HCT116 (cell line): ENCODE data around the gene DMRT3. TPM values are rescaled to one million over a fixed set of nuclear protein-coding genes. Genes with fewer than 3 reads are reported as not detected.

Experiments used
- ATAC-seq: fragments of 200-7000 bp; cut with Tn5 transposase; 2 replicates; pipeline ENCODE4 v1.9.1; 2020; ENCODE audit warnings: mild to moderate bottlenecking, moderate library complexity
- Bru-seq: library from RNA; stranded (reverse); fragments of 400-500 nt; gene quantifications from one replicate; lab custom pipeline; 2021; lab: Mats Ljungman, UMichigan
- BruChase-seq, 2 experiments: library from RNA; stranded (reverse); fragments of 400-500 nt; gene quantifications; one replicate each; lab custom pipeline; 2021; lab: Mats Ljungman, UMichigan
- BruUV-seq: library from RNA; stranded (reverse); fragments of 400-500 nt; replicated peaks from 2 replicates; lab custom pipeline; 2021; lab: Mats Ljungman, UMichigan
- CTCF ChIA-PET: fragments of 300-600 bp; sonication (Branson Sonifier 250); formaldehyde crosslinking; loops from one replicate; lab custom pipeline; 2021; ENCODE audit warnings: antibody characterized with exemption; lab: Charles Lee
- POLR2A ChIA-PET: fragments of 300-600, 350-600 bp; sonication (Branson Sonifier 250); formaldehyde crosslinking; loops from one replicate; lab custom pipeline; 2021; ENCODE audit warnings: antibody characterized with exemption; lab: Charles Lee
- RAD21 ChIA-PET, 2 experiments: fragments of 300-600 bp; sonication (Branson Sonifier 250); formaldehyde crosslinking; loops; one replicate each; lab custom pipeline; 2023; ENCODE audit warnings: low total read pairs in 2 of 2; ENCODE audit not compliant: uncharacterized antibody in 2 of 2, unreplicated experiment in 2 of 2, low non-redundant PET in 1 of 2; lab: Charles Lee
- DNase-seq: peaks from one replicate; pipeline ENCODE4 v3.0.0-alpha.2; 2010; ENCODE audit warnings: low read depth, low spot score
- H2AFZ ChIP-seq: fragments of 200-600 bp; shearing (Covaris generic), sonication (generic); 2 replicates; pipeline ENCODE4 v1.6.1; 2017; ENCODE audit warnings: low read depth, mixed run types, mixed read lengths, antibody characterized with exemption, low read length; ENCODE audit not compliant: poor library complexity, severe bottlenecking
- H3K27ac ChIP-seq: 2 replicates; pipeline ENCODE4 v1.5.1; 2012; ENCODE audit warnings: low read depth, low read length
- H3K27me3 ChIP-seq: fragments of 200-600 bp; sonication (generic); 2 replicates; pipeline ENCODE4 v1.6.1; 2016; ENCODE audit warnings: mixed run types, low read length, mixed read lengths; ENCODE audit not compliant: insufficient read depth
- H3K36me3 ChIP-seq, 2 experiments: fragments of 200-500 bp in 1 of 2; fragments of 200-600 bp in 1 of 2; sonication (Bioruptor generic) in 1 of 2; sonication (generic) in 1 of 2; 2 replicates each; pipeline versions ENCODE4 v1.5.1 to v1.6.1; 2014 to 2016; ENCODE audit warnings: low read length in 2 of 2, inconsistent platforms in 1 of 2, mixed read lengths in 1 of 2, mixed run types in 1 of 2; ENCODE audit not compliant: insufficient read depth in 2 of 2, control insufficient read depth in 1 of 2
- H3K4me1 ChIP-seq, 2 experiments: fragments of 200-600 bp in 1 of 2; sonication (generic) in 1 of 2; 2 replicates each; pipeline versions ENCODE4 v1.5.1 to v1.6.1; 2012 to 2017; ENCODE audit warnings: low read length in 2 of 2, inconsistent platforms in 1 of 2, mild to moderate bottlenecking in 1 of 2, mixed read lengths in 1 of 2, mixed run types in 1 of 2, moderate library complexity in 1 of 2; ENCODE audit not compliant: insufficient read depth in 2 of 2, control insufficient read depth in 1 of 2
- H3K4me2 ChIP-seq: fragments of 200-600 bp; sonication (generic); 2 replicates; pipeline ENCODE4 v1.6.1; 2017; ENCODE audit warnings: mixed run types, low read length, mixed read lengths
- H3K4me3 ChIP-seq, 2 experiments: fragments of 200-600 bp in 1 of 2; sonication (generic) in 1 of 2; replicated peaks in 1 of 2; 2 replicates each; pipeline ENCODE4 v1.5.1; 2011 to 2016; ENCODE audit warnings: low read length in 2 of 2, control low read depth in 1 of 2, low read depth in 1 of 2, mild to moderate bottlenecking in 1 of 2, mixed read lengths in 1 of 2, mixed run types in 1 of 2
- H3K79me2 ChIP-seq: fragments of 200-600 bp; sonication (generic); 2 replicates; pipeline ENCODE4 v1.6.1; 2017; ENCODE audit warnings: mild to moderate bottlenecking, mixed run types, low read length, moderate library complexity, mixed read lengths; ENCODE audit not compliant: insufficient read depth
- H3K9ac ChIP-seq: fragments of 200-600 bp; sonication (generic); 2 replicates; pipeline ENCODE4 v1.6.1; 2016; ENCODE audit warnings: low read length, mixed read lengths
- H3K9me2 ChIP-seq: fragments of 200-600 bp; sonication (generic), shearing (Covaris generic); 2 replicates; pipeline ENCODE4 v1.6.1; 2017; ENCODE audit warnings: mixed run types, mild to moderate bottlenecking, moderate library complexity; ENCODE audit not compliant: insufficient read depth
- H3K9me3 ChIP-seq, 2 experiments: fragments of 200-500 bp in 1 of 2; fragments of 200-600 bp in 1 of 2; sonication (Bioruptor generic) in 1 of 2; sonication (generic) in 1 of 2; 2 replicates each; pipeline ENCODE4 v1.6.1; 2014 to 2017; ENCODE audit warnings: low read length in 2 of 2, mixed read lengths in 2 of 2, inconsistent platforms in 1 of 2, low read depth in 1 of 2, mild to moderate bottlenecking in 1 of 2, mixed run types in 1 of 2, moderate library complexity in 1 of 2; ENCODE audit not compliant: control insufficient read depth in 1 of 2, insufficient read depth in 1 of 2
- H4K20me1 ChIP-seq: fragments of 200-600 bp; sonication (generic), shearing (Covaris generic); 2 replicates; pipeline ENCODE4 v1.6.1; 2017; ENCODE audit warnings: mixed run types, mild to moderate bottlenecking, moderate library complexity; ENCODE audit not compliant: insufficient read depth
- CBX3 ChIP-seq: IDR thresholded peaks from 2 replicates; pipeline ENCODE4 v1.6.1; 2012; ENCODE audit warnings: low read depth
- CEBPB ChIP-seq: IDR thresholded peaks from 2 replicates; pipeline ENCODE4 v1.6.1; 2012; ENCODE audit warnings: low read depth
- ELF1 ChIP-seq: IDR thresholded peaks from 2 replicates; pipeline ENCODE4 v1.6.1; 2012; ENCODE audit warnings: low read depth, borderline replicate concordance
- EZH2phosphoT487 ChIP-seq: fragments of 200-600 bp; IDR thresholded peaks from 2 replicates; pipeline ENCODE4 v1.6.1; 2018; ENCODE audit warnings: antibody characterized with exemption, borderline replicate concordance
- POLR2A ChIP-seq: IDR thresholded peaks from 2 replicates; pipeline ENCODE4 v1.7.0; 2011; ENCODE audit warnings: borderline replicate concordance; ENCODE audit not compliant: insufficient read depth, insufficient read length; ENCODE audit errors: extremely low read depth
- SIN3A ChIP-seq: IDR thresholded peaks from 2 replicates; pipeline ENCODE4 v1.6.1; 2012; ENCODE audit warnings: low read depth
- SP1 ChIP-seq: IDR thresholded peaks from 2 replicates; pipeline ENCODE4 v1.6.1; 2012; ENCODE audit warnings: low read depth
- SRF ChIP-seq: IDR thresholded peaks from 2 replicates; pipeline ENCODE4 v1.6.1; 2012; ENCODE audit warnings: low read depth
- TCF7L2 ChIP-seq: IDR thresholded peaks from 2 replicates; pipeline ENCODE4 v1.7.0; 2011; ENCODE audit warnings: borderline replicate concordance, inconsistent platforms; ENCODE audit not compliant: insufficient read depth, insufficient read length; ENCODE audit errors: extremely low read depth
- ZFX ChIP-seq: fragments of 450-650 bp; IDR thresholded peaks from 2 replicates; pipeline ENCODE4 v1.6.1; 2017
- ZNF274 ChIP-seq: fragments of 200-500 bp; sonication (Bioruptor generic); IDR thresholded peaks from 2 replicates; pipeline ENCODE4 v1.6.1; 2014; ENCODE audit warnings: mild to moderate bottlenecking, low read depth, low read length, inconsistent platforms
- intact Hi-C: fragments of 100-400 bp; cut with micrococcal nuclease; formaldehyde crosslinking; loops from 2 replicates; pipeline ENCODE4 v1.10.0; 2022
- long read RNA-seq: library from polyadenylated mRNA; unstranded; transcript quantifications from one replicate; pipeline ENCODE4 v2.0.0, GENCODE V29; 2021; ENCODE audit not compliant: unreplicated experiment
- polyA plus RNA-seq: library from polyadenylated mRNA; unstranded; fragments of >200 nt; gene quantifications from 2 replicates; pipeline ENCODE4 v1.2.1, GENCODE V29; 2012; ENCODE audit warnings: missing spikeins
- total RNA-seq: library from RNA; stranded (reverse); gene quantifications from one replicate; pipeline ENCODE4 v1.2.1, GENCODE V29; 2021; ENCODE audit not compliant: unreplicated experiment
- TF ChIP-seq, protein P1 (sequence below): IDR thresholded peaks from 2 replicates; pipeline ENCODE4 v1.6.1; 2012
- TF ChIP-seq, protein P2 (sequence below): IDR thresholded peaks from 2 replicates; pipeline ENCODE4 v1.6.1; 2012; ENCODE audit warnings: low read depth
- TF ChIP-seq, protein P3 (sequence below), 3 experiments: fragments of 200-600 bp in 1 of 3; sonication (generic) in 1 of 3; IDR thresholded peaks in 2 of 3; conservative IDR thresholded peaks in 1 of 3; 2 replicates each; pipeline ENCODE4 v1.5.1; 2012 to 2017; ENCODE audit warnings: low read depth in 2 of 3, low read length in 2 of 3, antibody characterized with exemption in 1 of 3, borderline replicate concordance in 1 of 3, control low read depth in 1 of 3, mild to moderate bottlenecking in 1 of 3, mixed read lengths in 1 of 3, mixed run types in 1 of 3, moderate library complexity in 1 of 3; ENCODE audit not compliant: insufficient read depth in 1 of 3
- TF ChIP-seq, protein P4 (sequence below): IDR thresholded peaks from 2 replicates; pipeline ENCODE4 v1.6.1; 2011; ENCODE audit warnings: mild to moderate bottlenecking, low read length, moderate library complexity; ENCODE audit not compliant: insufficient replicate concordance; ENCODE audit errors: extremely low read depth
- TF ChIP-seq, protein P5 (sequence below): IDR thresholded peaks from 2 replicates; pipeline ENCODE4 v1.6.1; 2012

DMRT3 gene, protein sequence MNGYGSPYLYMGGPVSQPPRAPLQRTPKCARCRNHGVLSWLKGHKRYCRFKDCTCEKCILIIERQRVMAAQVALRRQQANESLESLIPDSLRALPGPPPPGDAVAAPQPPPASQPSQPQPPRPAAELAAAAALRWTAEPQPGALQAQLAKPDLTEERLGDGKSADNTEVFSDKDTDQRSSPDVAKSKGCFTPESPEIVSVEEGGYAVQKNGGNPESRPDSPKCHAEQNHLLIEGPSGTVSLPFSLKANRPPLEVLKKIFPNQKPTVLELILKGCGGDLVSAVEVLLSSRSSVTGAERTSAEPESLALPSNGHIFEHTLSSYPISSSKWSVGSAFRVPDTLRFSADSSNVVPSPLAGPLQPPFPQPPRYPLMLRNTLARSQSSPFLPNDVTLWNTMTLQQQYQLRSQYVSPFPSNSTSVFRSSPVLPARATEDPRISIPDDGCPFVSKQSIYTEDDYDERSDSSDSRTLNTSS
- not detected for total RNA-seq
- 0.04 TPM in 1 of 2 replicates, not detected in the other for polyA plus RNA-seq
- not detected for Bru-seq, nascent RNA
- BruChase-seq, experiment 1, labeled RNA remaining after a 6-hour chase: not detected
- not detected for BruChase-seq, experiment 2, labeled RNA remaining after a 2-hour chase
- long read RNA-seq: 0 reads

DNA sequence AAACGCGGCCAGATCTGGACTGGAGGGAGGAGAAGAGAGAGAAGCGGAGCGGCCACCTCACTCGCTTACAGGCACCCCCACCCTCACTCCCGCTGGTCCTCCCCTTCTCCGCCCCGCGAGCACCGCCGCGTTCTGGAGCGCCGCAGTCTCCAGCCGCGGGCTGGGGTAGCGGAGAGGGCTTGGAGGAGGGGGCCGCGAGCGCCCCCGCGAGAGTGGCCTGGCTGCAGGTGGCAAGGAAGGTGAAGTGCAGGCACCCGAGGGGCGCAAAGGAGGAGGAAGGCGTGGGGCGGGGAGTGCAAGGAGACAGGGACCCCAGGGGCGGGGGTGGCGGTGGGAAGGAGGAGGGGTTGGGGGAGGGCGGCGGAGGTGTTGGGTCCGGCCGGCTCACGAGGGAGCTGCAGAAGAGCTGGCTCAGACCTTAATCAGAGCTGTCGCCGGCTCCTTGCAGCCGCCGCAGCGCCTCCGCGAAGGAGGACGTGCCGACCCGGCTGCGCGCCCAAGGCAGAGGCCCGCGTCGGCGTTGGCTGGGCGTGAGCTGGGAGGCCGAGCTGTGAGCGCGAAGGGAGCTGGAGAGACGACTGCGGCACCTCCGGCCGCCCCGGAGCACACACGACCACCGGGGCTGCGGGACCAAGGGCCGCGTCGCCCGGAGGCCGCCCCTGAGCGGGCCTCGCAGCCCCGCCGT lies at the start of gene DMRT3:
DMRT3 (plus strand) TSS at position 398 of the 685 bp plus-strand sequence. CDS start 347 bp downstream, outside the sequence.
- no peak within 1 kb of the TSS for H3K27ac ChIP-seq
- no peaks in the 10 kb centered on the region for H3K9me3 ChIP-seq
- H3K4me2 ChIP-seq: no peak within 1 kb of the TSS
- H3K9me2 ChIP-seq: no peaks in the 10 kb centered on the region
- ChIA-PET CTCF (no interaction called here), POLR2A (no interaction called here), RAD21 (no interaction called here)
- no peak within 1 kb of the TSS for H3K4me3 ChIP-seq
- no peak for DNase-seq
- no peaks in the 10 kb centered on the region for H3K36me3 ChIP-seq
- no peak within 1 kb of the TSS for H2AFZ ChIP-seq
- intact Hi-C loops: no loop called here
- no TSS peak for BruUV-seq
- H4K20me1 ChIP-seq: no peaks in the 10 kb centered on the region
- H3K4me1 ChIP-seq: no peaks in the 10 kb centered on the region
- no peaks in the 10 kb centered on the region; the same call in 1 of the 2 replicates for H3K27me3 ChIP-seq
- no peak within 1 kb of the TSS for H3K9ac ChIP-seq
- H3K79me2 ChIP-seq: no peaks in the 10 kb centered on the region
- no peak for ATAC-seq
- TF ChIP-seq CBX3 (no peak), POLR2A (no peak), ZNF274 (no peak), CEBPB (no peak), EZH2phosphoT487 (no peak), ELF1 (no peak), SP1 (no peak), TCF7L2 (no peak), SRF (no peak), ZFX (no peak), SIN3A (no peak)
- TF ChIP-seq, protein P1, sequence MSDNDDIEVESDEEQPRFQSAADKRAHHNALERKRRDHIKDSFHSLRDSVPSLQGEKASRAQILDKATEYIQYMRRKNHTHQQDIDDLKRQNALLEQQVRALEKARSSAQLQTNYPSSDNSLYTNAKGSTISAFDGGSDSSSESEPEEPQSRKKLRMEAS: no peak
- TF ChIP-seq, protein P2, sequence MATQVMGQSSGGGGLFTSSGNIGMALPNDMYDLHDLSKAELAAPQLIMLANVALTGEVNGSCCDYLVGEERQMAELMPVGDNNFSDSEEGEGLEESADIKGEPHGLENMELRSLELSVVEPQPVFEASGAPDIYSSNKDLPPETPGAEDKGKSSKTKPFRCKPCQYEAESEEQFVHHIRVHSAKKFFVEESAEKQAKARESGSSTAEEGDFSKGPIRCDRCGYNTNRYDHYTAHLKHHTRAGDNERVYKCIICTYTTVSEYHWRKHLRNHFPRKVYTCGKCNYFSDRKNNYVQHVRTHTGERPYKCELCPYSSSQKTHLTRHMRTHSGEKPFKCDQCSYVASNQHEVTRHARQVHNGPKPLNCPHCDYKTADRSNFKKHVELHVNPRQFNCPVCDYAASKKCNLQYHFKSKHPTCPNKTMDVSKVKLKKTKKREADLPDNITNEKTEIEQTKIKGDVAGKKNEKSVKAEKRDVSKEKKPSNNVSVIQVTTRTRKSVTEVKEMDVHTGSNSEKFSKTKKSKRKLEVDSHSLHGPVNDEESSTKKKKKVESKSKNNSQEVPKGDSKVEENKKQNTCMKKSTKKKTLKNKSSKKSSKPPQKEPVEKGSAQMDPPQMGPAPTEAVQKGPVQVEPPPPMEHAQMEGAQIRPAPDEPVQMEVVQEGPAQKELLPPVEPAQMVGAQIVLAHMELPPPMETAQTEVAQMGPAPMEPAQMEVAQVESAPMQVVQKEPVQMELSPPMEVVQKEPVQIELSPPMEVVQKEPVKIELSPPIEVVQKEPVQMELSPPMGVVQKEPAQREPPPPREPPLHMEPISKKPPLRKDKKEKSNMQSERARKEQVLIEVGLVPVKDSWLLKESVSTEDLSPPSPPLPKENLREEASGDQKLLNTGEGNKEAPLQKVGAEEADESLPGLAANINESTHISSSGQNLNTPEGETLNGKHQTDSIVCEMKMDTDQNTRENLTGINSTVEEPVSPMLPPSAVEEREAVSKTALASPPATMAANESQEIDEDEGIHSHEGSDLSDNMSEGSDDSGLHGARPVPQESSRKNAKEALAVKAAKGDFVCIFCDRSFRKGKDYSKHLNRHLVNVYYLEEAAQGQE: no peak
- TF ChIP-seq, protein P3, sequence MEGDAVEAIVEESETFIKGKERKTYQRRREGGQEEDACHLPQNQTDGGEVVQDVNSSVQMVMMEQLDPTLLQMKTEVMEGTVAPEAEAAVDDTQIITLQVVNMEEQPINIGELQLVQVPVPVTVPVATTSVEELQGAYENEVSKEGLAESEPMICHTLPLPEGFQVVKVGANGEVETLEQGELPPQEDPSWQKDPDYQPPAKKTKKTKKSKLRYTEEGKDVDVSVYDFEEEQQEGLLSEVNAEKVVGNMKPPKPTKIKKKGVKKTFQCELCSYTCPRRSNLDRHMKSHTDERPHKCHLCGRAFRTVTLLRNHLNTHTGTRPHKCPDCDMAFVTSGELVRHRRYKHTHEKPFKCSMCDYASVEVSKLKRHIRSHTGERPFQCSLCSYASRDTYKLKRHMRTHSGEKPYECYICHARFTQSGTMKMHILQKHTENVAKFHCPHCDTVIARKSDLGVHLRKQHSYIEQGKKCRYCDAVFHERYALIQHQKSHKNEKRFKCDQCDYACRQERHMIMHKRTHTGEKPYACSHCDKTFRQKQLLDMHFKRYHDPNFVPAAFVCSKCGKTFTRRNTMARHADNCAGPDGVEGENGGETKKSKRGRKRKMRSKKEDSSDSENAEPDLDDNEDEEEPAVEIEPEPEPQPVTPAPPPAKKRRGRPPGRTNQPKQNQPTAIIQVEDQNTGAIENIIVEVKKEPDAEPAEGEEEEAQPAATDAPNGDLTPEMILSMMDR (IDR thresholded peaks at IDR 0.05 in 2 of 3, conservative IDR thresholded peaks at IDR 0.05 in 1 of 3; ENCODE audit: borderline replicate concordance in 1 of 3, insufficient read depth in 1 of 3, low read depth in 2 of 3, low read length in 2 of 3): no peak
- TF ChIP-seq, protein P4, sequence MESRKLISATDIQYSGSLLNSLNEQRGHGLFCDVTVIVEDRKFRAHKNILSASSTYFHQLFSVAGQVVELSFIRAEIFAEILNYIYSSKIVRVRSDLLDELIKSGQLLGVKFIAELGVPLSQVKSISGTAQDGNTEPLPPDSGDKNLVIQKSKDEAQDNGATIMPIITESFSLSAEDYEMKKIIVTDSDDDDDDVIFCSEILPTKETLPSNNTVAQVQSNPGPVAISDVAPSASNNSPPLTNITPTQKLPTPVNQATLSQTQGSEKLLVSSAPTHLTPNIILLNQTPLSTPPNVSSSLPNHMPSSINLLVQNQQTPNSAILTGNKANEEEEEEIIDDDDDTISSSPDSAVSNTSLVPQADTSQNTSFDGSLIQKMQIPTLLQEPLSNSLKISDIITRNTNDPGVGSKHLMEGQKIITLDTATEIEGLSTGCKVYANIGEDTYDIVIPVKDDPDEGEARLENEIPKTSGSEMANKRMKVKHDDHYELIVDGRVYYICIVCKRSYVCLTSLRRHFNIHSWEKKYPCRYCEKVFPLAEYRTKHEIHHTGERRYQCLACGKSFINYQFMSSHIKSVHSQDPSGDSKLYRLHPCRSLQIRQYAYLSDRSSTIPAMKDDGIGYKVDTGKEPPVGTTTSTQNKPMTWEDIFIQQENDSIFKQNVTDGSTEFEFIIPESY: no peak
- TF ChIP-seq, protein P5, sequence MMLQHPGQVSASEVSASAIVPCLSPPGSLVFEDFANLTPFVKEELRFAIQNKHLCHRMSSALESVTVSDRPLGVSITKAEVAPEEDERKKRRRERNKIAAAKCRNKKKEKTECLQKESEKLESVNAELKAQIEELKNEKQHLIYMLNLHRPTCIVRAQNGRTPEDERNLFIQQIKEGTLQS: no peak
